Stimulated activated CD4-positive, alpha-beta T cell treated with anti-CD3 and anti-CD28 coated beads, Interleukin-1b, Interleukin-23, amount 100 ng/mL, for 24 hours (primary cell): Measurements from ENCODE around the gene KLC1.
A peak's percentile ranks its signal among the peaks of the same experiment; 100 is the strongest.

Experiments used
- DNase-seq, 4 experiments: peaks; one replicate each; pipeline ENCODE4 v3.0.0-alpha.2; 2020; ENCODE audit warnings: low read depth in 4 of 4, low spot score in 1 of 4

Gene KLC1

DNA sequence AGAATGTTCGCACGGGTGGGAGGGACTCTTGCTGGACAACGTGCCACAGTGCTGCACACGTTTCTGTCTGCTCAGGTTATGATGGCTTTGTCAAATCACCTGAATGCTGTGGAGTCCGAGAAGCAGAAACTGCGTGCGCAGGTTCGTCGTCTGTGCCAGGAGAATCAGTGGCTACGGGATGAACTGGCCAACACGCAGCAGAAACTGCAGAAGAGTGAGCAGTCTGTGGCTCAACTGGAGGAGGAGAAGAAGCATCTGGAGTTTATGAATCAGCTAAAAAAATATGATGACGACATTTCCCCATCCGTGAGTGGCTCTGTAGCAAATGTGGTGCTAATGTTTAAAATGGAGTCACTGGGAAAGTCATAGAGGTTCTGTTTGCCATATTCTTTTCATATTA lies 28.5 kb downstream of the KLC1 start:
- no peak for DNase-seq

DNA sequence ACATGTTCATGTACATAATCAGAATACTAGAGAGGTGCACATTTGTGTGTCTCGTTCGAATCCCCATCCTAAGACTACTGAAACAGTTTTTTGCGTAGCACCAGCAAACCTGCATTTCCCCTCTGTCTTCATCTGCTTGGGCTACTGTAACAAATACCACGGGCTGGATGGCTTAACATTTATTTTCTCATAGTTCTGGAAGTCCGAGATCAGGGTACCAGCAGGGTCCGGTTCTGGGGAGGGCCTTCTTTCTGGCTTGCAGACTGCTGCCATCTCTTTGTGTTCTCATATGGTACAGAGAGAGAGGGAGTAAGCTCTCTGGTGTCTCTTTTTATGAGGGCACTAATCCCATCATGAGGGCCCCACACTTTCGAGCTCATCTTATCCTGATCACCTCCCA lies 30.6 kb downstream of the KLC1 start:
- DNase-seq: no peak

DNA sequence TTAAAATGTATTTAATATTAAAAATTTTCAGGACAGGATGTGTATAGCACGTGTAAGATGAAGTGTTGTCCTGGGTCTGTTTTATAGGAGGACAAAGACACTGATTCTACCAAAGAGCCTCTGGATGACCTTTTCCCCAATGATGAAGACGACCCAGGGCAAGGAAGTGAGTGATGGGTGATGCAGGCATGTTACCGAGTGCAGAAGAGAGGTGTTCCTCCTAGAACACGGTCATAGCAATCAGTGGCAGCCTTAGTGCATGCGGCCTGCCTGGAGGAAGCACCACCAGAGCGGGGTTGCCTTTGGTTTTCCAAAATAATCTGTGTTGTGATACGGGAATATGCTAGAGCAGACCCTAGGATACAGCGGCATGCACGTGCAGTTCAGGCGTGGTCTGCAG lies 33.0 kb downstream of the KLC1 start:
- no peak for DNase-seq

DNA sequence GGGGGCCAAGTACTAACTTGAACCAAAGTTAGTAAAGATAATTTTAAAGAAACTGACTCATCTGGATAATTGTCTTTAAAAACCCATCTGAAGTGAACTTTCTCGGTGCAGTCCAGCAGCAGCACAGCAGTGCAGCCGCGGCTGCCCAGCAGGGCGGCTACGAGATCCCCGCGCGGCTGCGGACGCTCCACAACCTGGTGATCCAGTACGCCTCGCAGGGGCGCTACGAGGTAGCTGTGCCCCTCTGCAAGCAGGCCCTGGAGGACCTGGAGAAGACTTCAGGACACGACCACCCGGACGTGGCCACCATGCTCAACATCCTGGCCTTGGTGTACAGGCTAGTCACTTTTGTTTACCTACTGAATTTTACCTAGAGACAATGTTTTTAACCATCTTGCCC lies 33.6 kb downstream of the KLC1 start:
- DNase-seq: no peak

DNA sequence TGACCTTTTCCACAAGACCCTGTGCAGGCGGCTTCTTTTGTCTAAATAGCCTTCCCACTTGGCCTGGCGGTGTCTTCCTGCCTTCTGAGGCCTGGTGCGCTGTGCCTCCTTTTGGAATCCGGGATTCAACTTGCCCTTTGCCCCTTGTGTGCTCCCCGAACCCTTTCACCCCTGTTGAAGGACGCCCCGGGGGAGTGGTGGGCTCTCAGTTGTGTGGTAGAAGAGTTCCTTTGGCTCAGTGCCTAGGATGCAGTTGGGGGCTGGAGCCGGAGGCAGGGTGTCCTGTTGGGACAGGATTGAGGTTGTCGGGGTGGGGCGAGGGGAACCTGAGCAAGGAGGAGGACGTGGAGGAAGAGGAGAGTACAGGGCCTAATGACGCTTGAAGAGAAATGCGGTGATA lies 34.5 kb downstream of the KLC1 start:
- no peak for DNase-seq

DNA sequence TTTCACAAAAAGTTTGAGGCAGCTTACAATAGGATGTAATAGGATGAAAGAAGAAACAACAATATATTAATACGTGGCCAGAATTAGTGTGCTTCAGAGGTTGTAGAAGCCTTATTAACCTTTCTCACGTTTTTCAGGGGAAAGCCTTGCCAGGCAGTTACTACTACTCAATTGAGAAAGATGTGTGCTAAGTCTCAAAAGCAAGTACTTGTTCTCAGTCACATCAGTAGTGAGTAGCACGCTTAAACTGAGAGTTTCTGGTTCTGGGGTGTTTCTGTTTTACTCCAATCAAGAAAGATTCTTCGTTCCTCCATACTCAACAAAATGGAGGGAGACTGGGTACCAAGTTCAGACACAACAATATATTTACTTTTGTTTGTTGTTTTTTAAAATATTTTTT lies 38.7 kb downstream of the KLC1 start:
- no peak for DNase-seq

DNA sequence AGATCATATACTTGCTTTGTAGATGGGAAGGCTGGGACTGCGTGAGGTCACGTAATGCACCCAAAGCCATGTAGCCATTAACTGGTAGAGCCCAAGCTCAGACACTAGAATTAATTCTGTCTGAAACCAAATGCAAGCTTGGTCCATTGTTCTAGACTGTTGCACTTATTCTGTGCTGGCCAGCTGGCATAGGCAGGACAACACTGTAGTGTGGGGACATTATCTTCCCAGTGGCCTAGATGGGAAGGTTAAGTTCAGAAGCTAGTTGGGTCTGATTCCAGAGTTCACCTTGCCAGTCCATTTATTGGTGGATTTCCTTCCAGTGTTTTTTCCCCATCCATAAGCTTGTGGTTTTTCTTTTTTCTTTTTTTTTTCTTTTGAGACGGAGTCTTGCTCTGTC lies 39.1 kb downstream of the KLC1 start:
- DNase-seq: no peak

DNA sequence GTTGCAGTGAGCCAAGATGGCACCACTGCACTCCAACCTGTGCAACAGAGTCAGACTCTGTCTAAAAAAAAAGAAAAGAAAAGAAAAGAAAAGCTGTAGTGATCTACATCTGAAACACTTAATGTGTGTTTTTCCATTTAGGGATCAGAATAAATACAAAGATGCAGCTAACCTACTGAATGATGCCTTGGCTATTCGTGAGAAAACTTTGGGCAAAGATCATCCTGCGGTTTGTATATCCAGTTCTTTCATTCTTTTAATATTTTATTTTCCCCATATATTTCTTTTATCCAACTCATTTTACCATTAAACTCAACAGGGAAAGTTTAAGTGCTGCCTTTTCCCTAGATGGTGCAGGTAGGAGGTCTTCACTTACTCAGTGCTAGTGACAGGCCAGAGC lies 40.4 kb downstream of the KLC1 start:
- no peak for DNase-seq

DNA sequence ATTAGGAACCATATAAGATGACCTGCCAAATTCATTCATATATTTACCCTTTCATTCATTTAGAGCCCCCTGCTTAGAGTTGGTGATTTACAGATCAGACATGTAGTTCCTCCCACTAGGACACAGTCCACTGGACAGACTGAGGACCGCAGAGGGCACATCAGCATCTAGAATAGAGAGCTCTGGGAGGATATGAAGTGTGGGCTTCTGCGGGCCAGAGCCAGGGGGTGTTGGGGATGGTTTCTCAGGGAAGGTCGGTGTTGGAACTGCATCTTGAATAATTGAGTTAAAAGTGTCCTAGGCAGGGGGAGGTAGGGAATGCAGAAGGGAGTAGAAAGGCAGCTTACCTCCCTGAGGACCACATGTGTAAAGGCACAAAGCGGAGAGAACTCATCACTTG lies 42.9 kb downstream of the KLC1 start:
- DNase-seq: no peak

DNA sequence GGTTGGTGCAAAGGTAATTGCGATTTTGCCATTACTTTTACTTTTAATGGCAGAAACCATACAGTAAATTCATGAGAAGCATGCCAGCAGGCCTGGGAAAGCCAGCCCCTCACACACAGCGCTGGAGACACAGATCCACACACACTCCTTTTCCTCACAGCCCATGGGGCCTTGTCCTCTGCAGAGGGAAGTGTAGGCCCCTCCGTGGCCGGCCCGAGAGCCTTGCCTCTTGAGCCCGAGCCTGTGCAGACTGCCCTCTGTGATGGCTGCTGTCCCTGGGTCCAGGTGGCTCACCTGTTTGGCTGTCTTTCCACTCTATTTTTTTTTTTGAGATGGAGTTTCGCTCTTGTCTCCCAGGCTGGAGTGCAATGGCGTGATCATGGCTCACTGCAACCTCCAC lies 46.9 kb downstream of the KLC1 start:
- DNase-seq: no peak

DNA sequence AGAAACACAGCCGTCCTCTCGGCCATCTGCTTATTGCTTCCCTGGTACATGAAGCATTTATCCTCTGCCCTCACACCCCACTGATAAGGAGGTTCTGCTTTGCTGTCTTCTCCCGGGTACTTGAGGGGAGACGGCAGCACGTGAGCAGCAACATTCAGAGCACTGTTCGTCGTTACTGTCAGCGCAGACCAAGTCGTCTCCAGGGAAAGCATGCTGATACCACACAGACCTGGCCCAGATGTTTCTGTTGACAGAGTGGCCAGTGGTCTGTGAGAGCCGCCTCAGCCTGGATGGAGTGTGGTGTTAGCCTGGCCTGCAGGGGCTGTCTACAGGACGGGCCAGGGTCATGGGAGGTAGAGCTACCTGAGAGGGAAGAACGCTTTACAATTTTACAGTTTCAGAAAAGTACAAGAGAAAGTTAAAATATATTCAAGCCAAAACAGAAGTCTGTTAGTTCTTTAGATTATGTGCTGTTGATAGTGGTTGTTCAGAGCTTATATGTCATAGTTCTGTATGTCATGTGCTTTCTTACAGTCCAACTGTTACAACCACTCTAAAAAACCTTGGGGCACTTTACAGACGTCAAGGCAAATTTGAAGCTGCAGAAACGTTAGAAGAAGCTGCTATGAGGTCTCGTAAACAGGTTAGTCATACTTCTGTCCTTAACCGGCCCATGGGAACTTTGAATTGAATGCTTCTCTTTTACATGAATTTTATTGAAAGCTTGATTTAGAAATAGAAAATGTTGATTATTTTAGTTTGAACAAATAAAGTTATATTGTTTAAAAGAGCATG lies 48.1 kb downstream of the KLC1 start:
- DNase-seq: no peak

DNA sequence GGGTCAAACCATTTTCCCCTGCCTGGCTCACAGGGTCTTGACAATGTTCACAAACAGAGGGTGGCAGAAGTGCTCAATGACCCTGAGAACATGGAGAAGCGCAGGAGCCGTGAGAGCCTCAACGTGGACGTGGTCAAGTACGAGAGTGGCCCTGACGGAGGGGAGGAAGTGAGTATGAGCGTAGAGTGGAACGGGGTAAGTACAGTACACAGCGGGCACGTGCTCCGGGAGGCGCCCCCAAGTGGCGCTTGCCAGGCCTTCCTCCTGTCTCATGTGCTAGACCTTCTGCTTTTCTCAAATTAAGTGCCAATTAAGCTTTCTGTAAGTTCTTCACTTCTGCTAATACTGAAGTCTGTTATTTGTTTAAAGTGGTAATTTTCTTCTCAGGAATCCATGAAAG lies 50.3 kb downstream of the KLC1 start:
- peak in 2 of 4 experiments; percentile 18 to 41 for DNase-seq

DNA sequence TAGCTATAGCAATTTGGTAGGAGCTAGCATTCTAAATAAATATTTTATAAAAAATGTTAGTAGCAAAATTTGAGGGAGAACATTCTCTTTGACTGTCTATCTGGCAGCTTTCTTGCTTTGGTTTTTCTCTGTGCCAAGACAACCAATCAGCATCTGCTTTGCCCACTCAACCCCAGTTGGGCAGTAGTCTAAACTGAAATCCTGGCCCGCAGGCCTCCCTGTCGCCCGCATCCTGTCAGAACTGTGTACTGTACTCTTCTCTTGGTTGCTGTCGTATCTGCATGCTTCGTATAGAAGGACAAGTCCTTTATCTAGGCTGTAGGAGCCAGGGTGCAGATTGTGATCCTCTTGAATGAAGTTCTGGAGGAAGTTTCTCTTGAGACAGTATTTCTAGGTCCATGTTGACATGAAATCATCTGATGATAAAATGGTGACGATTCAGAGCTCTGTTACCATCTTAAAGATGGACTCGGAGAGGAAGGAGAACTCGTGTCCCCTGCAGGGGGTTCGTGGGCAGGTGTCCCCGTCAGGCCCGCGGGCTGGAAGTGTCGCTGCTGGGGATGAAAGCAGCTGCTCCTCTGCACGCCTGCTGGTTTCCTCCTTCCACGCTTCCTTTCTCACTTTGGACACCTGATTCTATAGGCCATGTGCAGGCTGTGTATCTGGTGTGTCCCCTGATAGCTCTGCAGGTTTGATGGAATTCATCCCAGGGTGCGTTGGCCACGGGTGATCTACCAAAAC lies 51.6 kb downstream of the KLC1 start:
- no peak for DNase-seq

DNA sequence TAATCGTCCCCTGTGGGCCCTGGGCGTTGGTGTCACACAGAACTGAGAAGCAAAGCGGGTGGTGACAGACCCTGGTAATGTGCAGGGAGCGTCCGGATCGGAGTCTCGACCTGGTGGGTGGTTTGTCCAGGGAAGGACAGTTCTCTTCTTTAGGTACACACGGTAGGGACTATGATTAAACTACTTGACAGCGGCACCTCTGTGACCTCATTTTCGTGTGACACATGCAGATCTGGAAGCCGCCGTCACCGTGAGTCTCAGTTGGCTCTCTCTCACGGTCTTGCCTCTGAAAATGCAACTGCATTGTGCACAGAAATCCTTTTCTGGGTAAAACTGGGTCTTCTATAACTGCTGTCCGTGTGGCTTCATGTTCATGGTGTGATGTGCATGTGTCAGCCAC lies 54.1 kb downstream of the KLC1 start:
- DNase-seq: no peak

DNA sequence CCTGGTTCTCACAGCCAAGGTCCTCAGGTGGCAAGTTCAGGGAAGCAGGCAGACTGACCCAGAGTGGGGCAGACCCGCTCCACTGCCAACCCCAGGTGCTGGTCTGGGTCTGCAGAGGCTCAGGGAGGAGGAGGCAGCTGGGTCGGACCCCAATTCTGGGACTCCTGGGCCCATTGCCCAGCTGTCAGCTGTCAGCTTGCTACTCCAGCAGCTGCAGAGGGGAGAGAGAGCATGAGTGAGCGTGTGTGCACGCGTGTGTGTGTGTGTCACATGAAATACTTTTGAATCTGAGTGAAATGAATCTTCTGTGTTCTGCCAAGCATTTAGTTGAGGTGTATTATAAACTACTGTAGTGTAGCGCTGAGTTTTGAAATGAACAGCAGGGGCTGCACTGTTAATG lies 55.5 kb downstream of the KLC1 start:
- no peak for DNase-seq

DNA sequence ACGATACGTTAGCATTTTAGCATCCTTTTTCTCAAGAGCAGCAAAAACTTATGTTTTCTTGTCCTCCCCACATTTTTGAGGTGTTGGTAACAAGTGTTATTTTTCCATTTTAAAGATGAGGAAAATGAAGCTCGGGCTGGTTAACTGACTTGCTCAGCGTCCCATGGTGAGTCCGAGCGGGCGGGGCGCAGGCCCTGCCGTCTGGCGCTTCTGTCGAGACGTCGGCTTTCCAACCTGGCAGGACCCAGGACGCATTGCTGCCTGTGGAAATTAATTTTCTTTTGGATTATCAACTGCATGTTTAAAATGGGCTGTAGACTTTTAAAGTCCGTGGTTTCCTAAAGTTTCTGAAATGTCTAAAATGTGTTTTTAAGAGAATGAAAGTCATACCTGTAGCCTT lies 55.9 kb downstream of the KLC1 start:
- no peak for DNase-seq

DNA sequence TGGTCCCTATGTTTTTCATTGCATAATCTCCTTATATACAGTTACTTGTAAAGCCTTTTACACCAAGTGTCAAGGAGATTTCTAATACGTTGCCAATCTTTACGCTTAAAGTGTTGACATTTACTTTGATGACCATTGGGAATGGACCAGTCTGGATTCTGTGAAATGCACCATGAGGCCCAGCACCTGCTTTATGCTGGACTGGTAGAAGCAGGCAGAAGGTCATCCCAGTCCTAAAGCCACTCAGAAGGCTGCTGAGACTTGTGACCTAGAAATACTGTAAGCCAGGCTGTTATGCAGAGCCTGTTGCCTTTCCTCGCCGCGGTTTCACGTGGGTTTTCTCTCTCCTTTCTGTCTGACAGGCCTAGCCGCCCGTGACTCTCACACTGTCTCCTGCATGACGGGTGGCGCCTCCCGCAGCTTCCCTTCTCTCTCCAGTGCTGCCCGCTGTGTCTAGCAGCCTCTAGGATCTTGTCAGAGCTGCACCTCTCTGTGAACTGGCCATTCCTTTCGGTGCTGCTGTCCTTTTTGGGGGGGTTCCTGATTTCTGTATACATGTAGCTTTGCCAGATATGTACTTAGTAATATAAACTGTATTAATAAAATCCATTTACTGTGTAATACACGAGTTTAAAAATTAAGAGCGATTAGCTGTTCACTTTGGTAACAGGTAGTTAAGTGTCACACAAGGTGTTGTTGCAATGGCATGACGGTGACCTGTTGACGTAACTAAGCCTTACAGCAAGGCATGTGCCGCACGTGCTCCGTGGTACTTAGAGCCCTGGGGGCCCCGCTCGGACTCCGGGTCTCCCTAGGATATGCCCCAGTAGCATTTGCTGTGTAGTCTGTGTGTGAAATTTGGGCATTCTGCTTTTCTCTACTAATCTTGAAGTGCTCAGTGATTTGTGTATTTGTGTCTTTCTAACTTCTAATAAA lies 56.5 kb downstream of the KLC1 start:
- no peak for DNase-seq

DNA sequence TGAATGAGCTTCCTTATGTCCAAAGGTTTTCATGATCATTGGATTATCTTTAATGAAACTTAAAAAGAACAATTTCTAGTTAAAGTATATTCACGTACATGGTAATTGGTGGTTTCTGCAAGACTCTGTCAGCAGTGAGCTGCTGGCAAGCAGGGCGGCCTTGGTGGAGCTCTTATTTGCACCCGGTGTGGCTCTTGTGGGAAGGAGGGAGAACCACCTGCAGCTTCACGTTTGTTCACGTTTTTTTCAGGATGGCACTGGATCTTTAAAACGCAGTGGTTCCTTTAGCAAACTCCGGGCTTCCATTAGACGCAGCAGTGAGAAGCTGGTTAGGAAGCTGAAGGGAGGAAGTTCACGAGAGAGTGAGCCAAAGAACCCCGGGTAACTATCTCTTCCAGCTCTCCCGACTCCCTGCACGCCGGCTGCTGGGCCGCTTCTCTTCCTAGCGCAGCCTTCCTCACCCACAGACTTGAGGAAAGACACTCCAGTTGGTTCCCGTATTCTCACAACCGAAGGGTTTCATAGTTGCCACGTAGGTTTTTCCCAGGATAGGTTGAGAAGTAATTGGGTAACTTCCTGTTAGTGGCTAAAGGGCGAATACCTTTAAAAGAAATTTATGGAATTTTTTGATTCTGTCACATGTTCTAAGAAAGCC lies 57.9 kb downstream of the KLC1 start:
- DNase-seq: no peak

DNA sequence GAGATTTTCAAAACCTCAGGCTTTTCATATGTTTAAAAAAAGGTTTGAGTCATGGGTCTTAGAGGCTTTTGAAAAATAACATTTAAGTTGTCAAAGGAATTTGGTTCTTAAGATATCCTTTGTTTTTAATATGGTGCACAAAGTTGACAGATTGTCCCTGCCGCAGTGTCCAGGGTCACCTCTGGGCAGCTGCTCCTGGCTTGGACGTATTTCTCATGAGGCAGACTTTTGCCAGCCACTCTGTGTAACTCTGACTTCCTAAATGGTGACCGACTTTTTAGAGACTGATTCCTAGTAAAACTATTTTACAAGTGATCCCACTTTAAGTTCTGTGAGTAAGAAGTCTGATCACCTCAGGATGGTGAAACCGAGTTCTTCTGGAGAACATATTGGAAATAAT lies 58.7 kb downstream of the KLC1 start:
- DNase-seq: no peak

DNA sequence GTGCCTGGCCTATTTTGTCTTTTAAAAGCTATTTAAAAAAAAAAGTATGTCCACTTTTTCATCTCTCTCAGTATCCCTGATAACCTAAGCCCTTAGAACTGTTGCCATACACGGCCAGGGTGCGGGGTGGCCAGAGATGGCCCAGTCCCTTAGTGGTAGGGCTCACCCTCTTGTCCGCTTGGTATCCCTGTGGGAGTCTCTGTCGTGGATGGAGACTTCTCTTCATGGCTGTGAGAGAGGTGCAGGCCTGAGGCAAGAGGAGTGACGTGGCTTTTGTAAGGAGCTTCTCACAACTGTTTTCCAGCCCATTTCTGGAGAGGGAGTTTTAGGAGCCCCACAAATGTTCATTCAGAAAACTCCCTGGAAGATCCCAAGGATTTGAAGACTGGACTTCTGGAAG lies 59.4 kb downstream of the KLC1 start:
- DNase-seq: no peak
